MM.1S (cell line): Measurements from ENCODE around the gene S100A3.
"Not testable (repeated sequence)": the region's sequence is repeated elsewhere in the genome, so short reads cannot be mapped to it uniquely, and the experiment has no call there.

Experiments
- CTCF ChIP-seq: fragments of 300-600 bp; sonication (generic); IDR thresholded peaks from 2 replicates; pipeline ENCODE4 v1.5.1; 2016; ENCODE audit warnings: antibody characterized with exemption, low read length, mixed read lengths
- EZH2 ChIP-seq: fragments of 300-600 bp; sonication (generic); optimal IDR thresholded peaks from 2 replicates; pipeline ENCODE3; 2017; ENCODE audit warnings: low read depth, mild to moderate bottlenecking, antibody characterized with exemption, low read length, mixed read lengths
- EZH2phosphoT487 ChIP-seq: fragments of 300-600 bp; sonication (generic); IDR thresholded peaks from 2 replicates; pipeline ENCODE4 v1.6.1; 2018; ENCODE audit warnings: antibody characterized with exemption, low read length

GRCh38 chr1:153575081-153575491, 26.0 kb upstream of the S100A3 start:
- not testable (repeated sequence) for TF ChIP-seq EZH2, CTCF, EZH2phosphoT487
